ENCODE measurements around the gene BID.

DNA sequence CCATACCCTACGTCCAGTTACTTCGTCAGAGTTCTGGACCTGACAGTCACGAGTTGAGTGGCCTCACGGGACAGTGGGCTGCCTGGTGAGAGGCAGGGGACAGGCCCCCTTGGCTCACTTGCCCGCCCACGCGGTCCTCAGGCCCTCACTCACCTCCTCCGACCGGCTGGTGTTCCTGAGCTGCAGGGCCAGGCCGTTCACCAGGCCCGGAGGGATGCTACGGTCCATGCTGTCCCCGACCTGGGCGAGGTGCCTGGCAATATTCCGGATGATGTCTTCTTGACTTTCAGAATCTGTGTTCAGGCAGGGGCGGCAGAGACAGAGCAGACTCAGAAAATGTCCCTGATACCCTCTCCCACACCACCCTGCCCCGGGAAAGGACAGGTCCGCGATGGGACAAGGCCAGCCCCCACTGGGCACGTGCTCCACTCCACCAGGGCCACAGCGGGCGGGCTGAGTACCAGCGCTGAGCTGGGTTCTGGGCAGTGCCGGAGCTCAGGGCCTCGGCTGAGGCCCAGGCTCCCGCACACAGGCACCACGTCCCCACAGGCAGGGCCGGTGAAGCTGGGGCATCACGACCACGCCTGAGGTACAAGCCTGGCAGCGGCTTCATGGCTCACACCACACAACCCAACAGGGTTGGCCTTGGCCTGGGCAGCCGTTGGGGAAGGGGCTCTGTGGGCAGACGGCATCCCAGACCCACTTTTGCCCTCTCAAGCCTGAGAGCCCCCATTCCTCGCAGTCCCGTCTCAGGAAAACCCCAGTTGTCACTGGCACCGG lies 34.9 kb downstream of the BID start:
- TF ChIP-seq, protein P1, sequence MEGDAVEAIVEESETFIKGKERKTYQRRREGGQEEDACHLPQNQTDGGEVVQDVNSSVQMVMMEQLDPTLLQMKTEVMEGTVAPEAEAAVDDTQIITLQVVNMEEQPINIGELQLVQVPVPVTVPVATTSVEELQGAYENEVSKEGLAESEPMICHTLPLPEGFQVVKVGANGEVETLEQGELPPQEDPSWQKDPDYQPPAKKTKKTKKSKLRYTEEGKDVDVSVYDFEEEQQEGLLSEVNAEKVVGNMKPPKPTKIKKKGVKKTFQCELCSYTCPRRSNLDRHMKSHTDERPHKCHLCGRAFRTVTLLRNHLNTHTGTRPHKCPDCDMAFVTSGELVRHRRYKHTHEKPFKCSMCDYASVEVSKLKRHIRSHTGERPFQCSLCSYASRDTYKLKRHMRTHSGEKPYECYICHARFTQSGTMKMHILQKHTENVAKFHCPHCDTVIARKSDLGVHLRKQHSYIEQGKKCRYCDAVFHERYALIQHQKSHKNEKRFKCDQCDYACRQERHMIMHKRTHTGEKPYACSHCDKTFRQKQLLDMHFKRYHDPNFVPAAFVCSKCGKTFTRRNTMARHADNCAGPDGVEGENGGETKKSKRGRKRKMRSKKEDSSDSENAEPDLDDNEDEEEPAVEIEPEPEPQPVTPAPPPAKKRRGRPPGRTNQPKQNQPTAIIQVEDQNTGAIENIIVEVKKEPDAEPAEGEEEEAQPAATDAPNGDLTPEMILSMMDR (IDR thresholded peaks at IDR 0.05) = no peak
- TF ChIP-seq POLR2A (IDR thresholded peaks at IDR 0.05) = no peak

Measured in adrenal gland (tissue), 5 donors.